GM12874 (cell line): Measurements from ENCODE around the gene FAM20B.

Source experiments
- TF ChIP-seq, protein P1 (sequence below): IDR thresholded peaks from 2 replicates; pipeline ENCODE4 v1.5.1; 2011; ENCODE audit warnings: low read depth, mild to moderate bottlenecking, control low read depth, low read length, moderate library complexity; ENCODE audit not compliant: insufficient read depth

FAM20B gene

DNA sequence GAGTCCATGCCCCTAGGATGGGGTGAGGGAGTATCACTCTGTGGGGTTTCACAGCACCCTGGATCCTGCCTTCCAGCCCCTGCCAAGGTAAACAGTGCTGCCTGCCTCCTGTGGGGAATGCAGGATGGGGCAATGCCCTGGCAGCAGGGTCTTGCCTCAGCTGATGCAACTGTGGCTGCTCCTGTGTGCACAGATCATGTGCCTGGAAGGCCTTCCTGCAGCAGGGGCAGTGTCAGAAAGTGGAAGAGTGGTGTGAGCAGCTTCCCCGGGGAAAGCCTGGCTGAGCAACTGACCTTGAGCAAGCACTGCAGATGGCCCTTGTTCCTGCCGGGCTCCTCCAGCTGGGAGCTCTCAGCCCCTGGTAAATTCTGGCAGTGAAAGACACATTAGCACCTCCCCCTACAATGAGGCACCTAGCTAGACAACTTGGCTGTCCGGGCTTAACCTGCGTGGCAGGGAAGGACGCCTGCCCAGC, 66.0 kb downstream of the FAM20B start:
- TF ChIP-seq, protein P1, sequence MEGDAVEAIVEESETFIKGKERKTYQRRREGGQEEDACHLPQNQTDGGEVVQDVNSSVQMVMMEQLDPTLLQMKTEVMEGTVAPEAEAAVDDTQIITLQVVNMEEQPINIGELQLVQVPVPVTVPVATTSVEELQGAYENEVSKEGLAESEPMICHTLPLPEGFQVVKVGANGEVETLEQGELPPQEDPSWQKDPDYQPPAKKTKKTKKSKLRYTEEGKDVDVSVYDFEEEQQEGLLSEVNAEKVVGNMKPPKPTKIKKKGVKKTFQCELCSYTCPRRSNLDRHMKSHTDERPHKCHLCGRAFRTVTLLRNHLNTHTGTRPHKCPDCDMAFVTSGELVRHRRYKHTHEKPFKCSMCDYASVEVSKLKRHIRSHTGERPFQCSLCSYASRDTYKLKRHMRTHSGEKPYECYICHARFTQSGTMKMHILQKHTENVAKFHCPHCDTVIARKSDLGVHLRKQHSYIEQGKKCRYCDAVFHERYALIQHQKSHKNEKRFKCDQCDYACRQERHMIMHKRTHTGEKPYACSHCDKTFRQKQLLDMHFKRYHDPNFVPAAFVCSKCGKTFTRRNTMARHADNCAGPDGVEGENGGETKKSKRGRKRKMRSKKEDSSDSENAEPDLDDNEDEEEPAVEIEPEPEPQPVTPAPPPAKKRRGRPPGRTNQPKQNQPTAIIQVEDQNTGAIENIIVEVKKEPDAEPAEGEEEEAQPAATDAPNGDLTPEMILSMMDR, result no peak

DNA sequence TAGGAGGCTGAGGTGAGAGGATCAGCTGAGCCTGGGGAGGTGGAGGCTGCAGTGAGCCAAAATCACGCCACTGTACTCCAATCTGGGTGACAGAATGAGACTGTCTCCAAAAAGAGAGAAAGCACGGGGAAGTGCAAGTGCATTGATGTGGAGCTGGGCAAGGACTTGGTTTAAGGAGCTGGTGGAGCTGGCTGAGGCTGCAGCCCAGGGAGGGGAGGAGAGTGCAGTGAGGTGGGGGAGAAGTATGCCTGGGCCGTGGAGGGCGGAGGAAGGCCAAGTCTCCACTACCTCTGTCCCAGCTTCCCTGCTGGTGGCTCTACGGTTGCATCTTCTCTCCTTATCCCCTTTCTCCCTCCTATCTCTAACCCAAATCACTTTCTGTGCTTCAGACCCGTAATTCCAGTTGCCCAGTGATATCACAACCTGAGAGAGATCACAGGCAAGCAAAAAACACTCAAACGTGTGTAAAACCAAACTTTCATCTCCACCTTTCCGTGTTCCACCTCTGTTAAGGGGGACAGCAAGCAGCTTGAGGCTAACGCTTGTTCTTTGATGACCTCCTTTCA, 67.3 kb downstream of the FAM20B start:
- TF ChIP-seq, protein P1, result no peak

DNA sequence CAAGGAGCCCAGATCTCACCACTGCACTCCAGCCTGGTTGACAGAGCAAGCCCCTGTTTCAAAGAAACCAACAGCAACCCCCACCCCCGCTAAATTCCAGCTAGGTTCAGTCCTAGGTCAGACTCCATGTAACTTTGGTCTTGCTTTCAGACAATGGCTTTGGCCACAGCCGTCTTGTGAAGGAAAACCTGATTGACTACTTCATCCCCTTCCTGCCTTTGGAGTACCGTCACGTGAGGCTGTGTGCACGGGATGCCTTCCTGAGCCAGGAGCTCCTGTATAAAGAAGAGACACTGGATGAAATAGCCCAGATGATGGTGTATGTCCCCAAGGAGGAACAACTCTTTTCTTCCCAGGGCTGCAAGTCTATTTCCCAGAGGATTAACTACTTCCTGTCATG, 69.1 kb downstream of the FAM20B start:
- TF ChIP-seq, protein P1, result no peak

DNA sequence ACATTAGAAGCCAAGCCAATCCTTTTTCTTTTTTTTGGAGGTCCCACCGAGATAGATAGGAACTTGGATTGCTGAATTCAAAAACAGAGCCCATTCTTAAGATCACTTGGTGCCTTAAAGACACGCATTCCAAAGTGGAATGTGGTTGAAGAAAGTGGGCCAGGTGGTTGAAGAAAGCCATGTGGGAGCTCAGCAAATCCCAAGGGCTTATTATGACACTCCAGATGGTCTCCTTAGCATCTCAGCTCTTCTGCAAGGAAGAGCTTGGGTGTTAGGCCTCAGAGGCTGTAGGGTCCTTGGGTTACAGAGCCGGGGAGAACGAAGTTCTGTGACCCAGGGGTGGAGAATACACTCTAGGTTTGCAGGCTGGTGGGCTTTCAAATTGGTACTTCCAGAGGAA, 69.7 kb downstream of the FAM20B start:
- TF ChIP-seq, protein P1, result no peak

DNA sequence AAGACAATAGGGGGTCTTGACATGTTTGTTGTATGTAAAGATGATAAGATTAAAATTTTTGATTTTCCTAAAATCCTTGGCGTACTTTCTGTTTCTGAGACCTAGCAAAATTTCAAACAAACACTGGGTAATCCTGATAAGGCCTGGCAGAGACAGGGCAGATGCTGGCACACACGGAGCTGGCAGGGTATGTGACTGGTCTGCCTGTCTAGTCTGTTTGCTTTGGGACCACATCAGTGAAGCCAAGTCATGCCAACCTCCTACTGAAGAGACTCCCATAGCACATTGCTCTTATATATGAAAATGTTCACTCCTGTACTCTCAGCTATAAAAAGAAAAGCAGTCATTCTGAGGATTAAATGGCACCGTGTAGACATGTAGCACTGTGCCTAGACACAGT, 70.2 kb downstream of the FAM20B start:
- TF ChIP-seq, protein P1, result no peak

DNA sequence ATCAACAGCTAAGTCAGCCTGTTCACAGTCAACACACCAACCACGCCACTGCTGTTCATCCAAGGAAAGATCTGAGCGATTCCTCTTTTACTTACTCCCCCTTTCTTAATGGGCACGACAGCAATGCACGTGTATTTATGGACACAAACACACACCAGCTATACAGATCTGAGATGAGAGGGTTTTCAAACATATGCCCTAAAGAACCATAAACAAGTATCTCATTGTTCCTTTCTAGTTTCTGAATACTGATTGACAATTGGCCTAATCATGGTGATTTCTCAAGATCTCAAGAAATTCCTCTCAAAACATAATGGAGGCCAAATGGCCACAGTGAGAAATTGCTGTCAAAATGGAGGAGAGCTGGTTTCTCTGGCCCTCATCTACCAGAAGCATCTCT, 74.2 kb downstream of the FAM20B start:
- TF ChIP-seq, protein P1, result no peak

DNA sequence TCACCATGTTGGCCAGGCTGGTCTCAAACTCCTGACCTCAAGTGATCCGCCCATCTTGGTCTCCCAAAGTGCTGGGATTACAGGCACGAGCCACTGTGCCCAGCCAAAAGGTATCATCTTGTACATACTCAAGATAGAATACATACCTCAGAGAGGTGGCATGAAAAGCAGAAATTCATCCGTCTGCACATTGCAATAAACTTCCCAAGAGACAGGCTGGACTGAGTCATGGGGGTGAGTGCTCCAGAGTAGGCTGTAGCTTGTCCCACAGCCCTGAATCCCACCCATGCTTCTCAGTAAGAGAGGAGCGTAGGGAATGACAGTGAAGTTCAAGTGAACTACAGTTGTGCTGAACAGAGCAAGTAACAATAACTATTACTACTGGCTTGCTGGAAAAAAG, 75.9 kb downstream of the FAM20B start:
- TF ChIP-seq, protein P1, result no peak
